Mucosa of descending colon (tissue), 3 donors: ENCODE results near the gene TIGD4. TPM values are rescaled to one million over a fixed set of nuclear protein-coding genes. Genes with fewer than 3 reads are reported as not detected.

ENCODE experiments used
- ATAC-seq: fragments of 200-7000 bp; cut with Tn5 transposase; one replicate; pipeline ENCODE4 v1.9.1; 2020; ENCODE audit warnings: mild to moderate bottlenecking, moderate library complexity
- DNase-seq, 3 donors: peaks; one replicate each; pipeline ENCODE4 v3.0.0-alpha.2; 2020
- H3K36me3 ChIP-seq: fragments of 200-600 bp; one replicate; pipeline ENCODE4 v1.8.0; 2021; ENCODE audit warnings: low read depth, mild to moderate bottlenecking
- H3K4me1 ChIP-seq: fragments of 200-600 bp; one replicate; pipeline ENCODE4 v1.8.0; 2021; ENCODE audit warnings: low read depth, mild to moderate bottlenecking
- H3K4me3 ChIP-seq: fragments of 200-600 bp; one replicate; pipeline ENCODE4 v1.8.0; 2021; ENCODE audit warnings: mild to moderate bottlenecking
- H3K9me3 ChIP-seq: fragments of 200-600 bp; one replicate; pipeline ENCODE4 v1.8.0; 2021; ENCODE audit warnings: mild to moderate bottlenecking
- CTCF ChIP-seq: fragments of 200-600 bp; IDR thresholded peaks from one replicate; pipeline ENCODE4 v1.8.0; 2022; ENCODE audit warnings: antibody characterized with exemption, mild to moderate bottlenecking
- intact Hi-C, 2 donors: fragments of 100-400 bp; cut with DNase I in 1 of 2; cut with micrococcal nuclease in 1 of 2; formaldehyde crosslinking; loops; one replicate each; pipeline versions ENCODE4 v1.11.0 to v1.11.1; 2022; cut with DNase I, micrococcal nuclease
- total RNA-seq, 3 donors: library from RNA; stranded (reverse); fragmentation: NEBNext Ultra II Directional in 2 of 3; extraction: Animal tissue kit (Norgen Biotek cat#: 25700) in 2 of 3; gene quantifications; one replicate each; pipeline versions ENCODE4 v1.2.1 to v1.2.4, GENCODE V29; 2021 to 2023
- donor health status: DM: no; HTN: no; CAD: no; lungs with moderate emphysema.
- donor health status: DM: no; HTN: no; CAD: no.
- donor health status: DM: no; HTN: yes; CAD: no.

TIGD4 gene
- total RNA-seq, 3 donors from 2014 or later: 0.23 to 0.39 (median 0.38) TPM

- intact Hi-C loops: no loop called here
- TF ChIP-seq CTCF: no peak
- Histone ChIP-seq H3K36me3 (no peaks in the 10 kb centered on the region), H3K4me1 (peaks cover 9% of the 10 kb centered on the region), H3K4me3 (no peak overlapping the region), H3K9me3 (no peaks in the 10 kb centered on the region)
- DNase-seq (no peak), ATAC-seq (no peak)
Observed at GRCh38 chr4:152808670-152809069, 29.1 kb upstream of the TIGD4 start.

- no peaks in the 10 kb centered on the region for H3K36me3 ChIP-seq
Observed at GRCh38 chr4:152807294-152807829, 27.8 kb upstream of the TIGD4 start.

GRCh38 chr4:152806501-152807125, 27.1 kb upstream of the TIGD4 start:
- H3K4me3 ChIP-seq: no peak overlapping the region
- H3K4me1 ChIP-seq: peaks cover 9% of the 10 kb centered on the region
- no peaks in the 10 kb centered on the region for H3K36me3 ChIP-seq
- DNase-seq (no peak), ATAC-seq (no peak)
- intact Hi-C loops: no loop called here
- H3K9me3 ChIP-seq: no peaks in the 10 kb centered on the region
- no peak for TF ChIP-seq CTCF

More at GRCh38 chr4:152807294-152807829, 27.8 kb upstream of the TIGD4 start:
- TF ChIP-seq CTCF: no peak
- Histone ChIP-seq H3K4me3 (no peak overlapping the region), H3K4me1 (peaks cover 9% of the 10 kb centered on the region), H3K9me3 (no peaks in the 10 kb centered on the region)
- DNase-seq: no peak
- no peak for ATAC-seq
- intact Hi-C loops: no loop called here

- Histone ChIP-seq H3K4me3 (no peak overlapping the region), H3K9me3 (no peaks in the 10 kb centered on the region)
- no peak for TF ChIP-seq CTCF
Observed at GRCh38 chr4:152805818-152806217, 26.3 kb upstream of the TIGD4 start.

GRCh38 chr4:152805071-152805650, 25.6 kb upstream of the TIGD4 start:
- Histone ChIP-seq H3K9me3 (no peaks in the 10 kb centered on the region), H3K4me1 (peaks cover 9% of the 10 kb centered on the region), H3K4me3 (no peak overlapping the region), H3K36me3 (no peaks in the 10 kb centered on the region)
- peak; percentile 87 for ATAC-seq
- intact Hi-C loops: no loop called here
- TF ChIP-seq CTCF: no peak
- DNase-seq: no peak

More at GRCh38 chr4:152805818-152806217, 26.3 kb upstream of the TIGD4 start:
- DNase-seq (no peak), ATAC-seq (no peak)
- Histone ChIP-seq H3K4me1 (peaks cover 9% of the 10 kb centered on the region), H3K36me3 (no peaks in the 10 kb centered on the region)
- intact Hi-C loops: no loop called here
